ENCODE measurements around the gene BPIFB3. TPM values are rescaled to one million over a fixed set of nuclear protein-coding genes. Genes with fewer than 3 reads are reported as not detected.

BPIFB3 gene
- total and polyA plus RNA-seq, 2 of the 13 experiments (the other 11 are each of a cell fraction or from before 2014, with no cell fraction given) = 0.09 TPM; not detected in 1

DNA sequence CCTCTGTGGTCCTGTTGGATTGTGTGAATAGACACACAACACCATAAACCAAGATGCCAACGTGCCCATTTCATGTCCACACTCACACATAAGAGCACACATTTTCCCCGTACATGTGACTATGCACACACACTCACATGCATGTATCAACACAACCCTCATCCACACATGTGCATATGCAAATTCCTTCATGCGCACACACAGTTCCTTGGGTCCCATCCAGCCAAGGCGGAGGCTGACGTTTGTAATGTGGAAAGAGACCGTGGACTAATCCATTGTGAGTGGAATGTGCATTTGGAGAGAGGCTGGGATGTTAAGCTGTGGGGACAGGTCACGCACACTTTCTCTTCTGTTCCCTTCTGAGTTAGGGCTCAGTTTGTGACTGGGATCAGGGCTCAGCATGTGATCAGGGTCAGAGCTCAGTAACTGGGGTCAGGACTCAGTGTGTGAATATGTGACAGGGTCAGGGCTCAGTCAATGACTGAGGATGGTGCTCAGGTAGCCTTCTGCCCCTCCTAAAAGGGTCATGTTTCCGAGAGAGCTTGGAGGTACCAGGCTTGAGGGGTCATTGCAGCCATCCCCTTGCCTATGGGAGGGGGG is 46.8 kb upstream of the BPIFB3 start (continued):
- TF ChIP-seq JUND (CRISPR knock-in tag; IDR thresholded peaks at IDR 0.05) (no peak; the same call in 1 of the 2 replicates), ZNF264 (CRISPR knock-in tag; IDR thresholded peaks at IDR 0.05) (no peak), TERF1 (CRISPR knock-in tag; IDR thresholded peaks at IDR 0.05) (peak; percentile 93; the same call in 1 of the 2 replicates), NFE2L1 (CRISPR knock-in tag; IDR thresholded peaks at IDR 0.05; ENCODE audit: borderline replicate concordance) (no peak; the same call in 1 of the 2 replicates), ZNF251 (CRISPR knock-in tag; IDR thresholded peaks at IDR 0.05) (no peak), ZNF724P (CRISPR knock-in tag; IDR thresholded peaks at IDR 0.05; ENCODE audit: borderline replicate concordance) (no peak), TEAD3 (CRISPR knock-in tag; optimal IDR thresholded peaks at IDR 0.05; ENCODE audit: borderline replicate concordance) (peak; percentile 26), ZNF263 (CRISPR knock-in tag; IDR thresholded peaks at IDR 0.05) (no peak), MAX (IDR thresholded peaks at IDR 0.05) (no peak), ZNF343 (CRISPR knock-in tag; IDR thresholded peaks at IDR 0.05) (no peak), ZSCAN31 (CRISPR knock-in tag; IDR thresholded peaks at IDR 0.05; ENCODE audit: low read depth) (no peak), ZNF138 (CRISPR knock-in tag; IDR thresholded peaks at IDR 0.05; ENCODE audit: low read depth) (0 out of 2 replicates have a peak, but pooled peaks have one; percentile 6), ZBTB26 (CRISPR knock-in tag; IDR thresholded peaks at IDR 0.05; ENCODE audit: borderline replicate concordance) (no peak; the same call in 1 of the 2 replicates), ZNF280D (CRISPR knock-in tag; IDR thresholded peaks at IDR 0.05) (peak; percentile 82; the same call in 1 of the 2 replicates), ZNF382 (CRISPR knock-in tag; IDR thresholded peaks at IDR 0.05; ENCODE audit: borderline replicate concordance) (no peak), SPEN (CRISPR knock-in tag; IDR thresholded peaks at IDR 0.05; ENCODE audit: low read depth) (no peak), TBX3 (IDR thresholded peaks at IDR 0.05; ENCODE audit: borderline replicate concordance) (no peak), FOXK2 (IDR thresholded peaks at IDR 0.05) (no peak)
- TF ChIP-seq, protein P1, sequence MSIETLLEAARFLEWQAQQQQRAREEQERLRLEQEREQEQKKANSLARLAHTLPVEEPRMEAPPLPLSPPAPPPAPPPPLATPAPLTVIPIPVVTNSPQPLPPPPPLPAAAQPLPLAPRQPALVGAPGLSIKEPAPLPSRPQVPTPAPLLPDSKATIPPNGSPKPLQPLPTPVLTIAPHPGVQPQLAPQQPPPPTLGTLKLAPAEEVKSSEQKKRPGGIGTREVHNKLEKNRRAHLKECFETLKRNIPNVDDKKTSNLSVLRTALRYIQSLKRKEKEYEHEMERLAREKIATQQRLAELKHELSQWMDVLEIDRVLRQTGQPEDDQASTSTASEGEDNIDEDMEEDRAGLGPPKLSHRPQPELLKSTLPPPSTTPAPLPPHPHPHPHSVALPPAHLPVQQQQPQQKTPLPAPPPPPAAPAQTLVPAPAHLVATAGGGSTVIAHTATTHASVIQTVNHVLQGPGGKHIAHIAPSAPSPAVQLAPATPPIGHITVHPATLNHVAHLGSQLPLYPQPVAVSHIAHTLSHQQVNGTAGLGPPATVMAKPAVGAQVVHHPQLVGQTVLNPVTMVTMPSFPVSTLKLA (IDR thresholded peaks at IDR 0.05) = peak; percentile 88
- TF ChIP-seq, protein P2, sequence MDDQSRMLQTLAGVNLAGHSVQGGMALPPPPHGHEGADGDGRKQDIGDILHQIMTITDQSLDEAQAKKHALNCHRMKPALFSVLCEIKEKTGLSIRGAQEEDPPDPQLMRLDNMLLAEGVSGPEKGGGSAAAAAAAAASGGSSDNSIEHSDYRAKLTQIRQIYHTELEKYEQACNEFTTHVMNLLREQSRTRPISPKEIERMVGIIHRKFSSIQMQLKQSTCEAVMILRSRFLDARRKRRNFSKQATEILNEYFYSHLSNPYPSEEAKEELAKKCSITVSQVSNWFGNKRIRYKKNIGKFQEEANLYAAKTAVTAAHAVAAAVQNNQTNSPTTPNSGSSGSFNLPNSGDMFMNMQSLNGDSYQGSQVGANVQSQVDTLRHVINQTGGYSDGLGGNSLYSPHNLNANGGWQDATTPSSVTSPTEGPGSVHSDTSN (CRISPR knock-in tag; IDR thresholded peaks at IDR 0.05; ENCODE audit: borderline replicate concordance) = no peak
